Superior temporal gyrus (tissue), 1 donor: ENCODE results near the gene ST8SIA5.
A peak's percentile ranks its signal among the peaks of the same experiment; 100 is the strongest.

Experiments
- DNase-seq: peaks from one replicate; pipeline ENCODE4 v3.0.0-alpha.2; 2016; ENCODE audit errors: extremely low spot score

The ST8SIA5 gene

GRCh38 chr18:46629361-46629760, 127.5 kb downstream of the ST8SIA5 start:
- DNase-seq, result no peak

GRCh38 chr18:46628206-46628605, 128.6 kb downstream of the ST8SIA5 start:
- DNase-seq, result no peak

GRCh38 chr18:46627136-46627535, 129.7 kb downstream of the ST8SIA5 start:
- DNase-seq, result no peak

GRCh38 chr18:46625069-46625468, 131.8 kb downstream of the ST8SIA5 start:
- DNase-seq, result no peak

- no peak for DNase-seq
These were observed 132.7 kb downstream of the ST8SIA5 start for GRCh38 chr18:46624127-46624526.

- peak; percentile 33 for DNase-seq
These were observed 133.3 kb downstream of the ST8SIA5 start for GRCh38 chr18:46623541-46623940.

GRCh38 chr18:46622999-46623398, 133.9 kb downstream of the ST8SIA5 start:
- DNase-seq, result peak; percentile 69

GRCh38 chr18:46622451-46622850, 134.4 kb downstream of the ST8SIA5 start:
- DNase-seq, result no peak

GRCh38 chr18:46621871-46622270, 135.0 kb downstream of the ST8SIA5 start:
- no peak for DNase-seq

GRCh38 chr18:46621111-46621766, 135.6 kb downstream of the ST8SIA5 start:
- DNase-seq, result no peak

GRCh38 chr18:46619559-46619958, 137.3 kb downstream of the ST8SIA5 start:
- DNase-seq, result no peak
